Measurements from ENCODE around the gene GTF2IRD1.
A peak's percentile ranks its signal among the peaks of the same experiment; 100 is the strongest.

- TF ChIP-seq HNF4G (IDR thresholded peaks at IDR 0.05; ENCODE audit: borderline replicate concordance, low read depth, low read length) (peak; percentile 93), HNF4G (CRISPR knock-in tag; IDR thresholded peaks at IDR 0.05; ENCODE audit: borderline replicate concordance, low read depth) (peak; percentile 90), POLR2A (IDR thresholded peaks at IDR 0.05; ENCODE audit: insufficient read depth in 1 of 2, low read depth in 2 of 2, low read length in 2 of 2) (peak; percentile 58 to 77; a peak in 3 of 4 replicates), ATF3 (CRISPR knock-in tag; IDR thresholded peaks at IDR 0.05) (peak; percentile 74), ZNF230 (CRISPR knock-in tag; IDR thresholded peaks at IDR 0.05) (0 out of 2 replicates have a peak, but pooled peaks have one; percentile 45), ZC3H13 (CRISPR knock-in tag; IDR thresholded peaks at IDR 0.05) (peak; percentile 66; the same call in 1 of the 2 replicates), SIN3A (IDR thresholded peaks at IDR 0.05; ENCODE audit: borderline replicate concordance, low read depth, low read length) (0 out of 2 replicates have a peak, but pooled peaks have one; percentile 53)
Observed at GRCh38 chr7:74579800-74580685, 126.3 kb downstream of the GTF2IRD1 start.
